K562 (cell line): Measurements from ENCODE around the gene SFPQ. TPM values are rescaled to one million over a fixed set of nuclear protein-coding genes. Genes with fewer than 3 reads are reported as not detected.
"Not testable (repeated sequence)": the region's sequence is repeated elsewhere in the genome, so short reads cannot be mapped to it uniquely, and the experiment has no call there.

ENCODE experiments used
- ATAC-seq: fragments of 200-7000 bp; cut with Tn5 transposase; 3 replicates; pipeline ENCODE4 v1.9.1; 2020; ENCODE audit warnings: moderate library complexity
- BruUV-seq: library from RNA; stranded (reverse); fragments of 400-500 nt; replicated peaks from 2 replicates; lab custom pipeline; 2021; lab: Mats Ljungman, UMichigan
- CTCF ChIA-PET: fragments of 300-600 bp; formaldehyde crosslinking; extraction: SDS; loops from one replicate; lab custom pipeline; 2021; ENCODE audit warnings: low intra/inter-chr PET ratio; lab: Yijun Ruan, JAX
- POLR2A ChIA-PET: fragments of 300-600, 350-650 bp; sonication (Branson Sonifier 250); formaldehyde crosslinking; extraction: SDS; loops from one replicate; lab custom pipeline; 2021; ENCODE audit warnings: antibody characterized with exemption, inconsistent platforms; lab: Yijun Ruan, JAX
- DNase-seq, 4 experiments: peaks; one replicate each; pipeline versions ENCODE4 v3.0.0 to v3.0.0-alpha.2; 2011 to 2018; ENCODE audit warnings: low spot score in 3 of 4, mixed read lengths in 3 of 4; ENCODE audit errors: extremely low read depth in 1 of 4
- FAIRE-seq: peaks from 2 replicates; lab custom pipeline; 2011; peaks lifted over from hg19 to GRCh38; lab: Jason Lieb, UNC
- H2AFZ ChIP-seq: 2 replicates; pipeline ENCODE4 v1.6.0; 2011; ENCODE audit warnings: low read depth, low read length, control low read depth, inconsistent platforms
- H3K27ac ChIP-seq: fragments of 200-600 bp; 3 replicates; pipeline ENCODE4 v1.8.0; 2011; ENCODE audit warnings: low read depth, mild to moderate bottlenecking, control low read depth, inconsistent platforms, low read length, moderate library complexity, mixed read lengths; ENCODE audit errors: extremely low read depth
- H3K27me3 ChIP-seq, 2 experiments: fragments of 300-600 bp in 1 of 2; 2 replicates in 1 of 2; 3 replicates in 1 of 2; pipeline versions ENCODE4 v1.6.0 to v1.8.0; 2011; ENCODE audit warnings: inconsistent platforms in 2 of 2, low read length in 2 of 2, mild to moderate bottlenecking in 1 of 2, mixed read lengths in 1 of 2, moderate library complexity in 1 of 2; ENCODE audit not compliant: control insufficient read depth in 2 of 2, insufficient read depth in 2 of 2
- H3K36me3 ChIP-seq: fragments of 300-600 bp; 3 replicates; pipeline ENCODE4 v1.8.0; 2011; ENCODE audit warnings: mild to moderate bottlenecking, low read length, inconsistent platforms; ENCODE audit not compliant: control insufficient read depth, insufficient read depth
- H3K4me1 ChIP-seq, 2 experiments: fragments of 200-600 bp in 1 of 2; replicated peaks in 1 of 2; 2 replicates in 1 of 2; 3 replicates in 1 of 2; pipeline versions ENCODE4 v1.5.1 to v1.8.0; 2011; ENCODE audit warnings: inconsistent platforms in 2 of 2, low read length in 2 of 2, mild to moderate bottlenecking in 1 of 2, mixed read lengths in 1 of 2, moderate library complexity in 1 of 2; ENCODE audit not compliant: control insufficient read depth in 2 of 2, insufficient read depth in 2 of 2
- H3K4me2 ChIP-seq: 2 replicates; pipeline ENCODE4 v1.6.1; 2011; ENCODE audit warnings: low read length, control low read depth, inconsistent platforms, mixed read lengths; ENCODE audit not compliant: insufficient read depth
- H3K4me3 ChIP-seq: fragments of 200-600 bp; sonication (generic), shearing (Covaris generic); 2 replicates; pipeline ENCODE4 v1.5.1; 2016; ENCODE audit warnings: control low read depth, inconsistent platforms
- H3K79me2 ChIP-seq: fragments of 200-600 bp; 3 replicates; pipeline ENCODE4 v1.8.0; 2011; ENCODE audit warnings: low read length, inconsistent platforms; ENCODE audit not compliant: control insufficient read depth, insufficient read depth
- H3K9ac ChIP-seq, 2 experiments: 2 replicates each; pipeline versions ENCODE4 v1.6.0 to v1.6.1; 2011; ENCODE audit warnings: low read depth in 2 of 2, low read length in 2 of 2, control low read depth in 1 of 2, inconsistent platforms in 1 of 2, mild to moderate bottlenecking in 1 of 2, mixed read lengths in 1 of 2; ENCODE audit not compliant: insufficient read depth in 1 of 2
- H3K9me1 ChIP-seq: one replicate; pipeline ENCODE4 v1.6.0; 2011; ENCODE audit warnings: inconsistent platforms, mild to moderate bottlenecking, low read length, moderate library complexity; ENCODE audit not compliant: control insufficient read depth, insufficient read depth
- H3K9me3 ChIP-seq: replicated peaks from 2 replicates; pipeline ENCODE4 v1.5.1; 2011; ENCODE audit warnings: low read depth, low read length, inconsistent platforms; ENCODE audit not compliant: control insufficient read depth, insufficient read depth
- H4K20me1 ChIP-seq: replicated peaks from 2 replicates; pipeline ENCODE4 v1.6.1; 2011; ENCODE audit warnings: low read length, inconsistent platforms, mixed read lengths; ENCODE audit not compliant: control insufficient read depth, insufficient read depth
- ARID1B ChIP-seq: fragments of 450-650 bp; IDR thresholded peaks from 2 replicates; pipeline ENCODE4 v1.6.1; 2016; ENCODE audit warnings: antibody characterized with exemption, mild to moderate bottlenecking, inconsistent platforms
- CBFA2T2 ChIP-seq: fragments of 450-650 bp; conservative IDR thresholded peaks from 2 replicates; pipeline ENCODE4 v1.6.1; 2017; ENCODE audit warnings: mild to moderate bottlenecking
- CBFA2T3 ChIP-seq: fragments of 450-650 bp; IDR thresholded peaks from 2 replicates; pipeline ENCODE4 v1.6.1; 2017
- CEBPB ChIP-seq: fragments of 450-650 bp; IDR thresholded peaks from 2 replicates; pipeline ENCODE4 v1.6.1; 2016; ENCODE audit warnings: missing genetic modification characterization, missing compliant biosample characterization
- CTBP1 ChIP-seq: fragments of 450-650 bp; IDR thresholded peaks from 2 replicates; pipeline ENCODE4 v1.6.1; 2016; ENCODE audit warnings: borderline replicate concordance
- DPF2 ChIP-seq: fragments of 450-650 bp; IDR thresholded peaks from 2 replicates; pipeline ENCODE4 v1.6.1; 2016
- ELF4 ChIP-seq: fragments of 450-650 bp; formaldehyde crosslinking; IDR thresholded peaks from 2 replicates; pipeline ENCODE4 v1.4.0; 2022; ENCODE audit warnings: missing genetic modification characterization
- NCOR1 ChIP-seq: fragments of 450-650 bp; IDR thresholded peaks from 2 replicates; pipeline ENCODE4 v1.6.1; 2016; ENCODE audit warnings: mild to moderate bottlenecking, moderate library complexity
- NRF1 ChIP-seq, 2 experiments: fragments of 450-650 bp; IDR thresholded peaks in 1 of 2; conservative IDR thresholded peaks in 1 of 2; 2 replicates each; pipeline ENCODE4 v1.6.1; 2014; ENCODE audit warnings: mild to moderate bottlenecking in 2 of 2
- PHB2 ChIP-seq: fragments of 450-650 bp; IDR thresholded peaks from 2 replicates; pipeline ENCODE4 v1.6.1; 2017; ENCODE audit warnings: low read depth
- POLR2AphosphoS5 ChIP-seq: IDR thresholded peaks from 2 replicates; pipeline ENCODE4 v1.6.1; 2011; ENCODE audit warnings: mild to moderate bottlenecking, low read depth, low read length, moderate library complexity; ENCODE audit not compliant: control insufficient read depth, insufficient read depth
- SMARCA4 ChIP-seq: fragments of 450-650 bp; IDR thresholded peaks from 2 replicates; pipeline ENCODE4 v1.6.1; 2016
- TAL1 ChIP-seq: fragments of 450-650 bp; IDR thresholded peaks from 2 replicates; pipeline ENCODE4 v1.6.1; 2016; ENCODE audit warnings: mild to moderate bottlenecking
- TEAD4 ChIP-seq, 2 experiments: sonication (generic) in 1 of 2; formaldehyde crosslinking in 1 of 2; IDR thresholded peaks; 2 replicates each; pipeline versions ENCODE4 v1.6.1 to v1.8.0; 2012 to 2022; ENCODE audit warnings: borderline replicate concordance in 1 of 2, inconsistent platforms in 1 of 2, low read length in 1 of 2, mild to moderate bottlenecking in 1 of 2, missing genetic modification reagents in 1 of 2
- TRIM24 ChIP-seq, 2 experiments: fragments of 450-650 bp; IDR thresholded peaks; 2 replicates each; pipeline ENCODE4 v1.6.1; 2016
- ZEB2 ChIP-seq: fragments of 450-650 bp; IDR thresholded peaks from 2 replicates; pipeline ENCODE4 v1.6.1; 2016
- ZNF740 ChIP-seq, 3 experiments: fragments of 200-800 bp in 1 of 3; sonication (Bioruptor generic) in 1 of 3; sonication (generic) in 1 of 3; formaldehyde crosslinking in 1 of 3; IDR thresholded peaks; 2 replicates each; pipeline versions ENCODE4 v1.6.1 to v1.8.0; 2016 to 2022; ENCODE audit warnings: mild to moderate bottlenecking in 2 of 3, missing compliant biosample characterization in 2 of 3, missing genetic modification characterization in 2 of 3, missing genetic modification reagents in 1 of 3
- WGBS: fragments of 100-300 bp; shearing (Covaris generic); methylation state at CpG from one replicate; pipeline ENCODE4 v1.1.6; 2016; ENCODE audit warnings: low coverage, mixed read lengths; ENCODE audit not compliant: insufficient coverage; ENCODE audit errors: missing lambda C conversion rate; 5-methylcytosine and 5-hydroxymethylcytosine counted together
- in situ Hi-C: fragments of 300-500 bp; cut with MboI; formaldehyde crosslinking; loops from 4 replicates; pipeline ENCODE4 v1.15.0; 2018; ENCODE audit warnings: inconsistent platforms, mixed read lengths
- intact Hi-C: fragments of 100-400 bp; cut with micrococcal nuclease; formaldehyde crosslinking; loops from 2 replicates; pipeline ENCODE4 v1.14.2; 2022
- polyA plus RNA-seq, 8 experiments: library from polyadenylated mRNA; depleted of rRNA in 4 of 8; stranded (reverse) in 5 of 8; unstranded in 3 of 8; fragments of >200 nt; fragmentation: Nextera tagmentation in 2 of 8; fragmentation: Illumina TruSeq in 1 of 8; extraction: Ambion mirVana in 2 of 8; extraction: Trizol in 1 of 8; gene quantifications; 2 replicates each; pipeline versions ENCODE4 v1.2.1 to v1.2.3, GENCODE V29; 2011 to 2014; ENCODE audit warnings: inconsistent platforms in 1 of 8, missing spikeins in 1 of 8
- total RNA-seq, 7 experiments: library from RNA; depleted of rRNA in 6 of 7; stranded (reverse); fragments of >200 nt in 6 of 7; fragmentation: Illumina TruSeq in 2 of 7; extraction: Trizol in 2 of 7; gene quantifications; 2 replicates each; pipeline versions ENCODE4 v1.2.1 to v1.2.3, GENCODE V29; 2011 to 2021; ENCODE audit warnings: low replicate concordance in 1 of 7

SFPQ gene
- total and polyA plus RNA-seq, 9 of the 15 experiments (the other 6 are each of a cell fraction or from before 2014, with no cell fraction given) = 69.7 to 562 (median 399) TPM

GRCh38 chr1:35142294-35142693 lies 50.7 kb downstream of the SFPQ start:
- peak overlapping the region; percentile 55; the same call in 1 of the 2 replicates for H2AFZ ChIP-seq
- H3K27ac ChIP-seq, H4K20me1 ChIP-seq, H3K4me1 ChIP-seq, H3K9me3 ChIP-seq, CTCF ChIA-PET, ATAC-seq, in situ Hi-C loops, DNase-seq, intact Hi-C loops, H3K9me1 ChIP-seq, FAIRE-seq, H3K79me2 ChIP-seq, H3K36me3 ChIP-seq, H3K27me3 ChIP-seq, H3K9ac ChIP-seq, H3K4me2 ChIP-seq, BruUV-seq, H3K4me3 ChIP-seq: not testable (repeated sequence)
- POLR2A ChIA-PET = interaction anchor here (1.0 to 1.7 kb wide), 2 partner anchors 12 to 51 kb away, joined by 4 to 5 read pairs; partner anchors contain the start of gene SFPQ

- ATAC-seq; H4K20me1 ChIP-seq; CTCF ChIA-PET; H3K36me3 ChIP-seq; FAIRE-seq; H3K9me3 ChIP-seq; in situ Hi-C loops; H3K79me2 ChIP-seq; BruUV-seq; H3K27ac ChIP-seq; H3K9ac ChIP-seq; H3K9me1 ChIP-seq; H3K4me3 ChIP-seq; H3K27me3 ChIP-seq; TF ChIP-seq TEAD4 (CRISPR knock-in tag; IDR thresholded peaks at IDR 0.05; ENCODE audit: borderline replicate concordance); ZNF740 (tag; IDR thresholded peaks at IDR 0.05): not testable (repeated sequence)
- 2% methylated on average over 5 of the region's 5 CpGs for WGBS
- DNase-seq = peak in 1 of 4 experiments; percentile 34
- Histone ChIP-seq H3K4me1 (peaks cover 6 to 14% of the 10 kb centered on the region in 2 experiments), H3K4me2 (peak overlapping the region; percentile 58; the same call in 1 of the 2 replicates), H2AFZ (peak overlapping the region; percentile 51; the same call in 1 of the 2 replicates)
- POLR2A ChIA-PET = interaction anchor here (0.7 kb wide), 1 partner anchor 1294 kb away, joined by 4 read pairs; no protein-coding TSS in a partner anchor
- intact Hi-C loops = loop anchor here (5.0 kb wide), 1 partner anchor 105 kb away; the partner anchor contains the start of gene ZMYM6
- 0 out of 2 replicates have a peak, but pooled peaks have one; percentile 12 for TF ChIP-seq CEBPB (tag)
- peak; percentile 58; the same call in 1 of the 2 replicates for TF ChIP-seq NCOR1
- 0 out of 2 replicates have a peak, but pooled peaks have one; percentile 45 for TF ChIP-seq TEAD4 (IDR thresholded peaks at IDR 0.05; ENCODE audit: low read length)
- 0 out of 2 replicates have a peak, but pooled peaks have one; percentile 66 for TF ChIP-seq ZEB2
- TF ChIP-seq TAL1 = peak; percentile 86
- peak; percentile 82 for TF ChIP-seq CBFA2T3
- peak; percentile 81 for TF ChIP-seq CBFA2T2
- peak in 1 of 2 experiments; percentile 40; a peak in 1 of 4 replicates for TF ChIP-seq TRIM24 (IDR thresholded peaks at IDR 0.05)
- 0 out of 4 replicates have a peak, but pooled peaks of 1 of the 2 experiments have one; percentile 17 for TF ChIP-seq NRF1 (conservative IDR thresholded peaks at IDR 0.05 in 1 of 2, IDR thresholded peaks at IDR 0.05 in 1 of 2)
- TF ChIP-seq PHB2 = 0 out of 2 replicates have a peak, but pooled peaks have one; percentile 11
- peak; percentile 65 for TF ChIP-seq DPF2
- TF ChIP-seq CTBP1 = peak; percentile 49; the same call in 1 of the 2 replicates
- TF ChIP-seq POLR2AphosphoS5 = 0 out of 2 replicates have a peak, but pooled peaks have one; percentile 26
- TF ChIP-seq ARID1B = peak; percentile 71
- 0 out of 2 replicates have a peak, but pooled peaks have one; percentile 18 for TF ChIP-seq ELF4 (CRISPR knock-in tag)
- TF ChIP-seq SMARCA4 = peak; percentile 51; the same call in 1 of the 2 replicates
- TF ChIP-seq ZNF740 (CRISPR knock-in tag; IDR thresholded peaks at IDR 0.05) = peak; percentile 57; the same call in 1 of the 2 replicates
Observed at GRCh38 chr1:35137590-35137989, 55.4 kb downstream of the SFPQ start.
